Immature natural killer cell (primary cell): Measurements from ENCODE around the gene CD300LF. TPM values are rescaled to one million over a fixed set of nuclear protein-coding genes. Genes with fewer than 3 reads are reported as not detected.

ENCODE experiments used
- DNase-seq, 3 donors: peaks; one replicate each; pipeline ENCODE4 v3.0.0; 2022; ENCODE audit warnings: mixed read lengths in 1 of 3
- H3K27ac Mint-ChIP-seq, 6 donors: one replicate each; pipeline ENCODE4 v1.8.0; 2020; ENCODE audit warnings: mixed read lengths in 6 of 6, mild to moderate bottlenecking in 5 of 6, inconsistent platforms in 4 of 6, moderate library complexity in 3 of 6
- H3K27me3 Mint-ChIP-seq, 3 donors: one replicate each; pipeline ENCODE4 v1.8.0; 2020 to 2021; ENCODE audit warnings: low read depth in 3 of 3, mild to moderate bottlenecking in 3 of 3, mixed read lengths in 3 of 3, moderate library complexity in 3 of 3, inconsistent platforms in 1 of 3
- H3K36me3 Mint-ChIP-seq, 3 donors: one replicate each; pipeline ENCODE4 v1.8.0; 2020; ENCODE audit warnings: mixed read lengths in 3 of 3, inconsistent platforms in 2 of 3, mild to moderate bottlenecking in 2 of 3
- H3K4me1 Mint-ChIP-seq, 2 donors: one replicate each; pipeline ENCODE4 v1.8.0; 2020; ENCODE audit warnings: inconsistent platforms in 2 of 2, mild to moderate bottlenecking in 2 of 2, mixed read lengths in 2 of 2, moderate library complexity in 1 of 2
- H3K4me3 Mint-ChIP-seq, 5 donors: one replicate each; pipeline ENCODE4 v1.8.0; 2020; ENCODE audit warnings: mild to moderate bottlenecking in 5 of 5, mixed read lengths in 5 of 5, inconsistent platforms in 3 of 5, moderate library complexity in 3 of 5
- H3K9me3 Mint-ChIP-seq, 6 donors: one replicate each; pipeline ENCODE4 v1.8.0; 2020; ENCODE audit warnings: mild to moderate bottlenecking in 6 of 6, mixed read lengths in 6 of 6, inconsistent platforms in 4 of 6, moderate library complexity in 3 of 6
- polyA plus RNA-seq, 3 donors: library from polyadenylated mRNA; unstranded; fragments of 300-500 nt; fragmentation: Illumina TruSeq; gene quantifications; one replicate each; pipeline ENCODE4 v1.2.3, GENCODE V29; 2021

Gene CD300LF
- polyA plus RNA-seq, 3 donors from 2014 or later = 1.9 to 4.2 (median 2.0) TPM

DNA sequence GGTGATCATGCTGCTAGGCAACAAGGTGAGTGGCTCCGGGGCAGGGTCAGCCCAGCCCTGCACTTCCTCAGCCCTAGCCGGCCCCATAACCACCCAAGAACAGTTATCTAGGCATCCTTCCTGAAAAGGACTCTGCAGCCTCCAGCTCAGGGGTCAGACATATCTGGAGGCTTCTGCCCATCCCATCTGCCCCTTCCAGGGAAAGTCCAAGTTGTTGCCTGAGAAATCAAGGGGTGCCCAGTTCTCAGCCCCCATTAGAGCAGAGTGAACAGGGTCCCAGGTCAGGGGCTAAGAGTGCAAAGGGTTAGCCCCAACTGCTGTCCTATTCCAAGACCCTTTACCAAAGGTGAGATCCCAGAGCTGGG lies 31.6 kb upstream of the CD300LF start:
- Mint-ChIP-seq H3K27ac (peak overlapping the region; percentile 69 to 96 (median 89)), H3K9me3 (peaks cover 0 to 1% (median 0%) of the 10 kb centered on the region in 6 donors), H3K4me1 (peaks cover 73 to 74% of the 10 kb centered on the region in 2 donors), H3K4me3 (peak overlapping the region; percentile 61 to 99 (median 84)), H3K27me3 (peaks cover 1 to 7% (median 4%) of the 10 kb centered on the region in 3 donors), H3K36me3 (peaks cover 8 to 13% (median 8%) of the 10 kb centered on the region in 3 donors)
- no peak for DNase-seq

- Mint-ChIP-seq H3K27me3 (peaks cover 6 to 8% (median 7%) of the 10 kb centered on the region in 3 donors), H3K4me1 (peaks cover 78 to 80% of the 10 kb centered on the region in 2 donors), H3K4me3 (peak overlapping the region; percentile 82 to 99 (median 84))
Measured at GRCh38 chr17:74743755-74744154, 31.0 kb upstream of the CD300LF start.

GRCh38 chr17:74742978-74743545 lies 30.3 kb upstream of the CD300LF start:
- Mint-ChIP-seq H3K36me3 (peaks cover 8 to 13% (median 8%) of the 10 kb centered on the region in 3 donors), H3K27me3 (peaks cover 6 to 11% (median 10%) of the 10 kb centered on the region in 3 donors), H3K4me1 (peaks cover 85 to 87% of the 10 kb centered on the region in 2 donors), H3K4me3 (peak overlapping the region; percentile 82 to 99 (median 84)), H3K27ac (peak overlapping the region; percentile 85 to 96 (median 92)), H3K9me3 (peaks cover 0 to 1% (median 0%) of the 10 kb centered on the region in 6 donors)
- no peak for DNase-seq

More at GRCh38 chr17:74743755-74744154, 31.0 kb upstream of the CD300LF start:
- Mint-ChIP-seq H3K27ac (peak overlapping the region; percentile 85 to 96 (median 89)), H3K9me3 (peaks cover 0 to 1% (median 0%) of the 10 kb centered on the region in 6 donors), H3K36me3 (peaks cover 8 to 13% (median 8%) of the 10 kb centered on the region in 3 donors)
- no peak for DNase-seq

- H3K27me3 Mint-ChIP-seq = peaks cover 9 to 15% (median 11%) of the 10 kb centered on the region in 3 donors
- peaks cover 81 to 86% of the 10 kb centered on the region in 2 donors for H3K4me1 Mint-ChIP-seq
- peak; percentile 75 to 78 (median 76) for DNase-seq
- peak overlapping the region; percentile 85 to 96 (median 92) for H3K27ac Mint-ChIP-seq
- H3K9me3 Mint-ChIP-seq = peaks cover 0 to 1% (median 0%) of the 10 kb centered on the region in 6 donors
- H3K36me3 Mint-ChIP-seq = peaks cover 8 to 13% (median 8%) of the 10 kb centered on the region in 3 donors
- H3K4me3 Mint-ChIP-seq = peak overlapping the region; percentile 82 to 99 (median 84)
Measured at GRCh38 chr17:74742153-74742515, 29.4 kb upstream of the CD300LF start.

DNA sequence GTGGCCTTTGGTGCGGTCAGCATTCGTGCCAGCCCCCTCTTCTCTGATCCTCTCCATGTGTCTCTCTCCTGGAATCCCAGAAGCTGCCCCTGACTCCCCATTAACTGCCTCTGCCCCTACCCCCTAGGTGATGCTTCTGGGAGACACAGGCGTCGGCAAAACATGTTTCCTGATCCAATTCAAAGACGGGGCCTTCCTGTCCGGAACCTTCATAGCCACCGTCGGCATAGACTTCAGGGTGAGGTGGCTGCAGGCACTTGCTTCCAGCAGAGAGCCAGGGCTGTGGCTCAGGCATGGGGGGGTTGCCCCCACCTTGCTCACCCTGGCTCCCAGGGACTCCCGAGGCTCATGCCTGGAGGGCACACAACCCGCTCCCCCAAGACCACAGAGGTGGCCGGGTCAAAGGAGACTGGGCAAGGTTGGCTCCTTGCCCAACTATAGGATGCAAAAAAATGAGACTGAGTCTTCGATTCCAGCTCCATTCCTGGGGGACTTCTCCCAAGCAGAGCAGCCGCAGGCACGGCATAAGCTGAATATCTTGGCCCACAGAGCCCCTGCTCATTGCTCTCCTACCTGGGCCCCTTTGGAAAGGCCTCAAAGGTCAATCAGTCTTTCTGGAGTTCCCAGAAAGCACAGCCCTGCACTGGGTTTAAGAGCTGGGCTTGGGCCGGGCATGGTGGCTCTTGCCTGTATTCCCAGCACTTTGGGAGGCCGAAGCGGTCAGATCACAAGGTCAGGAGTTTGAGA lies 28.1 kb upstream of the CD300LF start:
- peaks cover 9 to 13% (median 11%) of the 10 kb centered on the region in 3 donors for H3K27me3 Mint-ChIP-seq
- H3K9me3 Mint-ChIP-seq = peaks cover 0 to 1% (median 0%) of the 10 kb centered on the region in 6 donors
- DNase-seq = no peak
- peak overlapping the region; percentile 88 to 96 (median 92) for H3K27ac Mint-ChIP-seq
- H3K4me1 Mint-ChIP-seq = peaks cover 77 to 84% of the 10 kb centered on the region in 2 donors
- H3K36me3 Mint-ChIP-seq = peaks cover 8 to 13% (median 8%) of the 10 kb centered on the region in 3 donors
- peak overlapping the region; percentile 82 to 99 (median 90) for H3K4me3 Mint-ChIP-seq

- Mint-ChIP-seq H3K27me3 (peaks cover 9 to 13% (median 11%) of the 10 kb centered on the region in 3 donors), H3K36me3 (peaks cover 8 to 13% (median 8%) of the 10 kb centered on the region in 3 donors), H3K4me3 (peak overlapping the region; percentile 82 to 99 (median 90)), H3K4me1 (peaks cover 80 to 84% of the 10 kb centered on the region in 2 donors), H3K9me3 (peaks cover 0 to 1% (median 0%) of the 10 kb centered on the region in 6 donors), H3K27ac (peak overlapping the region; percentile 44 to 94 (median 82))
- DNase-seq = no peak
Measured at GRCh38 chr17:74740173-74740572, 27.4 kb upstream of the CD300LF start.

DNA sequence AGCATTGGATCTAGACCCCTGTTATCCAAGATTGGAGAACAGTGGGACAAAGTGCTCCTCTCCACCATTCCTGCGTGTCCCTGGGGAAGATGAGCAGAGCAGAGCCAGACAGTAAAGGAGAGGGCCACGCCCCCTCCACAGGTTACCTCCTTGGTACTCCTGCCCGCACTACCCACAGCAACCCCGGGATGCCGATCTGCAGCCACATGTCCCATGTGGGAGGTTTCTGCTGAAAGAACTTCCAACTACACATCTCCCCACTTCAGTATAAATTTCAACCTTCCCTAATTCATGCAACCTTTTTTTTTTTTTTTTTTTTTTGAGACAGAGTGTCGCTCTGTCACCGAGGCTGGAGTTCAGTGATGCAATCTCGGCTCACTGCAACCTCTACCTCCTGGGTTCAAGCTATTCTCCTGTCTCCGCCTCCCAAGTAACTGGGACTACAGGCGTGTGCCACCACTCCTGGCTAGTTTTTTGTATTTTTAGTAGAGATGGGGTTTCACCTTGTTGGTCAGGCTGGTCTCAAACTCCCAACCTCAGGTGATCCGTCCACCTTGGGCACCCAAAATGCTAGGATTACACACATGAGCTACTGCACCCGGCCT lies 26.6 kb upstream of the CD300LF start:
- Mint-ChIP-seq H3K36me3 (peaks cover 8% of the 10 kb centered on the region in 3 donors), H3K4me3 (peak overlapping the region; percentile 96 to 99 (median 99)), H3K27me3 (peaks cover 9 to 15% (median 13%) of the 10 kb centered on the region in 3 donors), H3K27ac (peak overlapping the region; percentile 76 to 98 (median 94)), H3K4me1 (peaks cover 73 to 78% of the 10 kb centered on the region in 2 donors), H3K9me3 (peaks cover 0 to 1% (median 0%) of the 10 kb centered on the region in 6 donors)
- no peak for DNase-seq

DNA sequence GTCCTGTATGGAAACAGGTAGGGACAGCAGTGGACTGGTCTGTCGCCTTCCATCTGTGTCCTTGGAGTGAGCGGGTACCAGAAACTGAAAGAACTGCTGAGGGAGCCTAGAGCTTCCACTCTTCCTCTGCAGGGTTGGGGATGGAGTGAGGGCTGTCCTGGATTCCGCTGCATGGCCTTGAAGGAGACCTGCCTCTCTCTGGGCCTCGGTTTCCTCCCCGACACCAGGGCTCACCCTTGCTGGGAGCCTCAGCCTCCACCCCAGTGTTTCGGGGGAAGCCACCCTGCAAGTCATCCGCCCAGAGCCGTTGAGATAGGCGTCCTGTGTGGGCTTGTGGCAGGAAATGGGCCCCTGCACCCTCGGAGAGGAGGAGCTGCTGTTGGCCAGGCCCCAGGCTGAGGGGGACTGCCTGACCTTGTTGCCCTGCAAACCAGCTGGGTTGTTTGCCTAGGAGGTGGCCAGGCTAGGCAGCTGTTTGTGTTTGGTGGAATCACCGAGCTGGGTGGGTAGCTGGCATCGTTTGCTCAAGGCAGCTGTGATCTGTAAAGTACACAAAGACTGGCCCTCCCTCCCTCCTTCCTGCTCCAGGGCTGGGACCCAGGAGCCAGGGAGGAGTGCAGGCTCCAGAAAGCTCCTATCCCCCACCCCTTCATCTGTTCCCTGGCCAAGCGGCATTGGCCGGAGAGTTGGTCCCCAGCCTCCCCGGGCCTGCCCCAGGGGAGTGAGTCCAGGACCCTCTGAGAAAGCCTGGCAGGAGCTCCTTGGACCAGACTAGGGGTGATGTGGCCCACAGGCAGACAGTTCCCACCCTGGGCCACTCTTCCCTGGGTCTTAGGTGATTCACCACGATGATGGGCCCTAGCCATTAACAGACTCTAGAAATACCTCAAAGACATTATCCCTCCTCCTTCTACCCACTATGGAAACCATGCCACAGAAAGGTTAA lies 25.6 kb upstream of the CD300LF start:
- DNase-seq = peak; percentile 89 to 92 (median 89)
- H3K27ac Mint-ChIP-seq = peak overlapping the region; percentile 76 to 98 (median 94)
- H3K9me3 Mint-ChIP-seq = peaks cover 0 to 2% (median 0%) of the 10 kb centered on the region in 6 donors
- peaks cover 9 to 15% (median 13%) of the 10 kb centered on the region in 3 donors for H3K27me3 Mint-ChIP-seq
- peaks cover 63 to 68% of the 10 kb centered on the region in 2 donors for H3K4me1 Mint-ChIP-seq
- H3K36me3 Mint-ChIP-seq = peaks cover 4 to 6% (median 6%) of the 10 kb centered on the region in 3 donors
- H3K4me3 Mint-ChIP-seq = peak overlapping the region; percentile 96 to 99 (median 99)

GRCh38 chr17:74737299-74738050 lies 24.8 kb upstream of the CD300LF start:
- Mint-ChIP-seq H3K27me3 (peaks cover 9 to 15% (median 13%) of the 10 kb centered on the region in 3 donors), H3K27ac (peak overlapping the region; percentile 76 to 98 (median 94)), H3K4me1 (peaks cover 55 to 59% of the 10 kb centered on the region in 2 donors), H3K4me3 (peak overlapping the region; percentile 96 to 99 (median 99)), H3K36me3 (peaks cover 3 to 4% (median 4%) of the 10 kb centered on the region in 3 donors), H3K9me3 (peaks cover 0 to 2% (median 0%) of the 10 kb centered on the region in 6 donors)
- DNase-seq = peak; percentile 50 to 54 (median 54)

GRCh38 chr17:74736513-74737298 lies 24.0 kb upstream of the CD300LF start, which contains the start of gene RAB37:
Gene RAB37, plus strand, starts transcription at chr17:74737256. Its CDS starts 17 bp downstream, at chr17:74737273.
- peaks cover 3 to 4% (median 4%) of the 10 kb centered on the region in 3 donors for H3K36me3 Mint-ChIP-seq
- peaks cover 0 to 2% (median 0%) of the 10 kb centered on the region in 6 donors for H3K9me3 Mint-ChIP-seq
- H3K27ac Mint-ChIP-seq = peak within 1 kb of the TSS; percentile 76 to 98 (median 94)
- peak within 1 kb of the TSS; percentile 96 to 99 (median 99) for H3K4me3 Mint-ChIP-seq
- H3K4me1 Mint-ChIP-seq = peaks cover 47 to 51% of the 10 kb centered on the region in 2 donors
- H3K27me3 Mint-ChIP-seq = peaks cover 9 to 15% (median 11%) of the 10 kb centered on the region in 3 donors
- DNase-seq = peak; percentile 58 to 67 (median 58)

DNA sequence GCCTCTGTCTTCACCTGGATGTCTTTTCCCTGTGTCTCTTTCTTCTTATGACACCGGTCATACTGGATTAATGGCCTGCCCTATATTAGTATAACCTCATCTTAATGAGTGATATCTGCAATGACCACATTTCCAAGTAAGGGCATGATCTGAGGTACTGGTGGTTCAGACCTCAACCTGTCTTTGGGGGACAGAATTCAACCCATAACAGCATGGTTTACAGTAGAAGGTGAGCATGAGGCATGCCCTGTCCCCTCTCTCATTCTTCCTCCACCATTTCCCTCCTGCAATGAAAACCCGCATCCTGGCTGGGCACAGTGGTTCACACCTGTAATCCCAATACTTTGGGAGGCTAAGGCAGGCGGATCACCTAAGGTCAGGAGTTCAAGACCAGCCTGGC lies 21.5 kb upstream of the CD300LF start:
- Mint-ChIP-seq H3K36me3 (no peaks in the 10 kb centered on the region), H3K27ac (no peak overlapping the region)

More for the DNA sequence above, 21.5 kb upstream of the CD300LF start:
- Mint-ChIP-seq H3K27me3 (peaks cover 17 to 25% (median 19%) of the 10 kb centered on the region in 3 donors), H3K9me3 (peaks cover 0 to 2% (median 0%) of the 10 kb centered on the region in 6 donors), H3K4me3 (no peak overlapping the region), H3K4me1 (peaks cover 23 to 27% of the 10 kb centered on the region in 2 donors)
- DNase-seq = no peak
